Adipose tissue (tissue), 3 donors: ENCODE measurements around the gene WNT2. TPM values are rescaled to one million over a fixed set of nuclear protein-coding genes. Genes with fewer than 3 reads are reported as not detected.

Experiments
- H3K27ac ChIP-seq: one replicate; pipeline ENCODE4 v1.5.1; 2013; ENCODE audit warnings: low read depth, low read length
- WGBS, 3 donors: extraction: QIAGEN DNeasy Blood & Tissue Kit; methylation state at CpG; one replicate each; pipeline ENCODE4 v1.1.7; 2013; 5-methylcytosine and 5-hydroxymethylcytosine counted together
- polyA plus RNA-seq, 3 donors: library from polyadenylated mRNA; stranded (reverse); fragments of 200-250 nt; gene quantifications; one replicate each; pipeline ENCODE4 v1.2.3, GENCODE V29; 2013
- donor health status: healthy with polysubstance abuse.
- donor health status: Bipolar disorder and iron deficiency.
- donor health status: healthy.

The WNT2 gene
- 1 to 10 TPM in 1 of 3 donors, under 1 TPM in 2; 0.13 to 1.0 (median 0.25) TPM for polyA plus RNA-seq

GRCh38 chr7:117322741-117323304 is at the start of gene WNT2:
Gene WNT2 (minus strand): TSS chr7:117323058. CDS start chr7:117322989, 69 bp downstream.
- no peak within 1 kb of the TSS for H3K27ac ChIP-seq
- 0 to 1% (median 1%) methylated on average over 46 to 60 of the region's 60 CpGs for WGBS, 3 donors

- WGBS, 3 donors, result 58 to 87% (median 84%) methylated on average over 1 of the region's 1 CpG
- no peak overlapping the region for H3K27ac ChIP-seq
Observed at GRCh38 chr7:117372073-117372472, 49.2 kb upstream of the WNT2 start.

- H3K27ac ChIP-seq, result no peak overlapping the region
Observed at GRCh38 chr7:117364339-117365080, 41.7 kb upstream of the WNT2 start.

GRCh38 chr7:117362294-117362888 is 39.5 kb upstream of the WNT2 start:
- H3K27ac ChIP-seq, result no peak overlapping the region

GRCh38 chr7:117350027-117350426 is 27.2 kb upstream of the WNT2 start:
- WGBS, 3 donors, result 66 to 76% (median 75%) methylated on average over 1 of the region's 1 CpG
- no peak overlapping the region for H3K27ac ChIP-seq

- no peak overlapping the region for H3K27ac ChIP-seq
- 70 to 94% (median 86%) methylated on average over 2 of the region's 2 CpGs for WGBS, 3 donors
Observed at GRCh38 chr7:117349570-117349969, 26.7 kb upstream of the WNT2 start.

GRCh38 chr7:117347962-117348672 is 25.3 kb upstream of the WNT2 start:
- H3K27ac ChIP-seq, result no peak overlapping the region
- 70 to 87% (median 86%) methylated on average over 7 of the region's 7 CpGs for WGBS, 3 donors

GRCh38 chr7:117347480-117347879 is 24.6 kb upstream of the WNT2 start:
- WGBS, 3 donors, result 79 to 84% (median 81%) methylated on average over 6 of the region's 6 CpGs

GRCh38 chr7:117346161-117346560 is 23.3 kb upstream of the WNT2 start:
- H3K27ac ChIP-seq, result no peak overlapping the region

More at GRCh38 chr7:117347480-117347879, 24.6 kb upstream of the WNT2 start:
- H3K27ac ChIP-seq, result no peak overlapping the region

GRCh38 chr7:117338020-117338419 is 15.2 kb upstream of the WNT2 start:
- no peak overlapping the region for H3K27ac ChIP-seq
- WGBS, 3 donors, result 79 to 85% (median 81%) methylated on average over 1 of the region's 1 CpG

GRCh38 chr7:117333168-117333567 is 10.3 kb upstream of the WNT2 start:
- no peak overlapping the region for H3K27ac ChIP-seq

GRCh38 chr7:117332031-117332430 is 9.2 kb upstream of the WNT2 start:
- no peak overlapping the region for H3K27ac ChIP-seq

- no peak overlapping the region for H3K27ac ChIP-seq
- WGBS, 3 donors, result 69 to 78% (median 72%) methylated on average over 1 of the region's 1 CpG
Observed at GRCh38 chr7:117325836-117326235, 3.0 kb upstream of the WNT2 start.

GRCh38 chr7:117324960-117325359 is 2.1 kb upstream of the WNT2 start:
- 50 to 63% (median 51%) methylated on average over 4 of the region's 4 CpGs for WGBS, 3 donors
- H3K27ac ChIP-seq, result no peak overlapping the region

- no peak overlapping the region for H3K27ac ChIP-seq
- 0 to 2% (median 1%) methylated on average over 63 to 67 of the region's 67 CpGs for WGBS, 3 donors
Observed at GRCh38 chr7:117323851-117324711, 1.2 kb upstream of the WNT2 start.

GRCh38 chr7:117323305-117323850 is 520 bp upstream of the WNT2 start:
- 1 to 2% (median 1%) methylated on average over 25 of the region's 25 CpGs for WGBS, 3 donors
- H3K27ac ChIP-seq, result no peak overlapping the region

- WGBS, 3 donors, result 89 to 91% (median 91%) methylated on average over 10 of the region's 10 CpGs
- H3K27ac ChIP-seq, result no peak overlapping the region
Observed at GRCh38 chr7:117320523-117320922, 2.3 kb downstream of the WNT2 start.

GRCh38 chr7:117319181-117319580 is 3.7 kb downstream of the WNT2 start:
- H3K27ac ChIP-seq, result no peak overlapping the region
- WGBS, 3 donors, result 74 to 76% (median 75%) methylated on average over 3 of the region's 3 CpGs
